Uterine smooth muscle cell (primary cell): ENCODE measurements around the gene C22orf23. TPM values are rescaled to one million over a fixed set of nuclear protein-coding genes. Genes with fewer than 3 reads are reported as not detected.

Experiments
- total RNA-seq: library from RNA; depleted of rRNA; stranded (reverse); fragments of >200 nt; gene quantifications from 2 replicates; pipeline ENCODE4 v1.2.3, GENCODE V29; 2014

The C22orf23 gene
- total RNA-seq = 0.33 and 0.62 TPM in 2 replicates

GRCh38 chr22:37953437-37954179 lies at the start of gene C22orf23, which contains the start of gene POLR2F:
Gene C22orf23 (minus strand): TSS chr22:37953601. CDS start chr22:37953149, 452 bp downstream.
Gene POLR2F (plus strand): TSS chr22:37953699. CDS start chr22:37953788, 89 bp downstream.

DNA sequence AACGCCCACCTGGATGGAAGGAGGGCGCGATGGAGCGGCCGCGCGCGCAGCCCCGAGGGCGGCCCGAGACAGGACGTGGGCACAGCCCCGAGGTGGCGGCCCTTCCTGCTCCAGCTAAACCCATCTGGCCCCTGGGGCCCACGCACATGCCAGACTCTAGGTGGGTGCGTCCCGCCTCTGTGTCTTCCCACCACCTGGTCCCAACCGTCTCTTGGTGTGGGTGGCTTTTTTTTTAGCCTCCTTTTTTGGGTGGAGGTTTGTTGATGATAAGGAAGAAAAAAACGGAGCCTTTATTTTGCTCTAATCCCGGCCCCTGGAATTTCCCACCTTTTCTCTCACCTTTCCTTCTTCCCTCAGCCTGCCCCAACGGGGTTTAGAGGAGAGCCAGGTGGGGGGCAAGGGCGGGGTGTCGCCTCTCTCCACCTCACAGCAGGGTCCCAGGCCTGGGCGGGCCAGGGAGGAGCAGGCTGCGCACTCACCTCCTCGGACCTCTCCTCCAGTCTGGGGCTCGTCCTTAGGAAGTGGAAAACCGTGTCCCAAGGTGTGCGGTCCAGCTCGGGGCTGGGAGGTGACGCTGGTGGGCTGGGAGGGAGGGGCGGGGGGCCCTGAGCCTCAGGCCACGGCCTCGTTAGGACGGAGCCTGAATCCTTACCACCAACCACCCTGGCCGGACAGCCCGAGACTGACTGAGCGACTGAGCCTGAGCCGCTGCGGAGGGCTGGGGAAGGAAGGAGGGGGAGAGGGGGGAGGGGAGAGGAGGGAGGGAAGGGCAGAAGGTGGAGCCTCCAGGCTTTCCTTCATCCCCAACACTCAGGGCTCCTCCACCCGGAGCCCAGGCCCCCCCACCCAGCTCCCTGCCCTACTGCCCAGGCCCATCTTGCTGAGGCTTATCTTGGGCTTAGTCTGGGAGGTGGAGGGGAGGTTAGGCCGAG lies 30.7 kb upstream of the C22orf23 start, which contains the start of gene SOX10:
Gene SOX10 (minus strand): TSS at position 696 of the 932 bp plus-strand sequence. CDS start 771 bp downstream, outside the sequence.

GRCh38 chr22:37905534-37906363 lies 47.7 kb downstream of the C22orf23 start, which contains the start of gene MICALL1:
Gene MICALL1 (plus strand): TSS chr22:37906297. CDS start chr22:37906423, 126 bp downstream.

Other genes with a start within 250 kb of the C22orf23 start
- 28.2 and 30.2 TPM in 2 replicates for gene GCAT, start 145.7 kb downstream of the C22orf23 start, total RNA-seq
- not detected in 2 replicates for gene GALR3, start 130.2 kb downstream of the C22orf23 start, total RNA-seq
- gene ANKRD54, start 109.3 kb downstream of the C22orf23 start, total RNA-seq = 28.9 and 41.1 TPM in 2 replicates
- 290 and 298 TPM in 2 replicates for gene EIF3L, start 104.2 kb downstream of the C22orf23 start, total RNA-seq
- 37.2 and 38.0 TPM in 2 replicates for gene MICALL1, start 47.3 kb downstream of the C22orf23 start, total RNA-seq
- gene POLR2F, start 98 bp upstream of the C22orf23 start, total RNA-seq = 34.7 and 51.5 TPM in 2 replicates
- not detected in 2 replicates for gene SOX10, start 31.0 kb upstream of the C22orf23 start, total RNA-seq
- 6.5 and 12.2 TPM in 2 replicates for gene PICK1, start 103.8 kb upstream of the C22orf23 start, total RNA-seq
- 0.25 TPM in 1 of 2 replicates, not detected in the other for gene SLC16A8, start 130.6 kb upstream of the C22orf23 start, total RNA-seq
- 5.1 and 7.2 TPM in 2 replicates for gene BAIAP2L2, start 157.1 kb upstream of the C22orf23 start, total RNA-seq
- gene PLA2G6, start 228.2 kb upstream of the C22orf23 start, total RNA-seq = 8.4 and 17.0 TPM in 2 replicates
- 43.5 and 54.1 TPM in 2 replicates for gene MAFF, start 248.4 kb upstream of the C22orf23 start, total RNA-seq